Left renal cortex interstitium (tissue), 4 donors: ENCODE measurements around the gene CDH26. TPM values are rescaled to one million over a fixed set of nuclear protein-coding genes. Genes with fewer than 3 reads are reported as not detected.

ENCODE experiments used
- DNase-seq, 4 donors: peaks; one replicate each; pipeline ENCODE4 v3.0.0-alpha.2; 2013; ENCODE audit warnings: low read depth in 4 of 4, low spot score in 2 of 4, missing footprints in 1 of 4
- polyA plus RNA-seq, 4 donors: library from polyadenylated mRNA; unstranded; fragments of 120-200 nt; gene quantifications; one replicate each; pipeline ENCODE4 v1.2.1, GENCODE V29; 2013; ENCODE audit not compliant: insufficient read length in 4 of 4

Gene CDH26
- polyA plus RNA-seq, 4 donors, result 0.27 to 1.7 (median 1.0) TPM

GRCh38 chr20:59977086-59977485 lies 18.9 kb downstream of the CDH26 start:
- no peak for DNase-seq

- no peak for DNase-seq
Measured at GRCh38 chr20:59983076-59983475, 24.9 kb downstream of the CDH26 start.

- DNase-seq, result no peak
Measured at GRCh38 chr20:59984541-59984940, 26.3 kb downstream of the CDH26 start.

GRCh38 chr20:59985164-59985563 lies 26.9 kb downstream of the CDH26 start:
- DNase-seq, result no peak

- DNase-seq, result no peak
Measured at GRCh38 chr20:59985864-59986263, 27.6 kb downstream of the CDH26 start.

GRCh38 chr20:59987135-59987534 lies 28.9 kb downstream of the CDH26 start:
- DNase-seq, result no peak

- DNase-seq, result no peak
Measured at GRCh38 chr20:59988141-59988540, 29.9 kb downstream of the CDH26 start.

GRCh38 chr20:59992526-59993084 lies 34.4 kb downstream of the CDH26 start:
- no peak for DNase-seq

GRCh38 chr20:59993736-59994430 lies 35.7 kb downstream of the CDH26 start:
- no peak for DNase-seq

GRCh38 chr20:59994697-59995122 lies 36.5 kb downstream of the CDH26 start:
- no peak for DNase-seq

GRCh38 chr20:59996108-59996507 lies 37.9 kb downstream of the CDH26 start:
- DNase-seq, result no peak

- DNase-seq, result no peak
Measured at GRCh38 chr20:59997896-59998295, 39.7 kb downstream of the CDH26 start.

GRCh38 chr20:59999502-59999901 lies 41.3 kb downstream of the CDH26 start:
- DNase-seq, result no peak

- DNase-seq, result no peak
Measured at GRCh38 chr20:60000271-60001042, 42.2 kb downstream of the CDH26 start.

GRCh38 chr20:60001108-60001507 lies 42.9 kb downstream of the CDH26 start:
- no peak for DNase-seq

GRCh38 chr20:60003776-60004175 lies 45.6 kb downstream of the CDH26 start:
- DNase-seq, result no peak

GRCh38 chr20:60006261-60006660 lies 48.0 kb downstream of the CDH26 start:
- no peak for DNase-seq

GRCh38 chr20:60007464-60007863 lies 49.2 kb downstream of the CDH26 start:
- DNase-seq, result no peak

GRCh38 chr20:60008130-60008808 lies 50.0 kb downstream of the CDH26 start:
- DNase-seq, result no peak

GRCh38 chr20:60009318-60009717 lies 51.1 kb downstream of the CDH26 start:
- DNase-seq, result no peak
